ENCODE data around the gene DNER. TPM values are rescaled to one million over a fixed set of nuclear protein-coding genes. Genes with fewer than 3 reads are reported as not detected.

DNER gene
- total RNA-seq, 2 donors from 2014 or later, result 0.27 to 1.7 TPM

DNA sequence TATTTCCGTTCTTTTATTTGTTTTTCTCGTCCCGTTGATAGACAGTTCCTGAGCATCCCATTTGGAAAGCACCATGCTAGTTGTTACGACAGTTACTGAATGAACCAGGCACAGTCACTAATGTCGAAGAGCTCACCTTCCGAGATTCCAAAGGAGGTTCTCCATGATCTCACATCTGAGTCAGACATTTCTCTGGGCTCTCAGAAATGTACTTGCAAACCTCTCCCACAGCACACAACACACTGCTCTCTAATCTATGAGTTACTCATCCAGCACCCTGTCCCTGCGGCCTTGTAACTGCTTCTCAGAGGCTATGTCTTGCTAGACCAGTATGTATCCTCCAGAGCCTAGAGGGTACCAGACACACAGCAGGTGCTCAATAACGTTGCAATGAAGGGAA is 174.7 kb downstream of the DNER start:
- H3K9me3 ChIP-seq, result no peaks in the 10 kb centered on the region
- H3K4me1 ChIP-seq, result no peaks in the 10 kb centered on the region
- H3K36me3 ChIP-seq, result no peaks in the 10 kb centered on the region
- H3K27ac ChIP-seq, result no peak overlapping the region
- no peaks in the 10 kb centered on the region for H3K27me3 ChIP-seq
- H3K4me3 ChIP-seq, result no peak overlapping the region
- intact Hi-C loops (cut with DNase I), result no loop called here
- no peak for DNase-seq
- TF ChIP-seq, protein P1, sequence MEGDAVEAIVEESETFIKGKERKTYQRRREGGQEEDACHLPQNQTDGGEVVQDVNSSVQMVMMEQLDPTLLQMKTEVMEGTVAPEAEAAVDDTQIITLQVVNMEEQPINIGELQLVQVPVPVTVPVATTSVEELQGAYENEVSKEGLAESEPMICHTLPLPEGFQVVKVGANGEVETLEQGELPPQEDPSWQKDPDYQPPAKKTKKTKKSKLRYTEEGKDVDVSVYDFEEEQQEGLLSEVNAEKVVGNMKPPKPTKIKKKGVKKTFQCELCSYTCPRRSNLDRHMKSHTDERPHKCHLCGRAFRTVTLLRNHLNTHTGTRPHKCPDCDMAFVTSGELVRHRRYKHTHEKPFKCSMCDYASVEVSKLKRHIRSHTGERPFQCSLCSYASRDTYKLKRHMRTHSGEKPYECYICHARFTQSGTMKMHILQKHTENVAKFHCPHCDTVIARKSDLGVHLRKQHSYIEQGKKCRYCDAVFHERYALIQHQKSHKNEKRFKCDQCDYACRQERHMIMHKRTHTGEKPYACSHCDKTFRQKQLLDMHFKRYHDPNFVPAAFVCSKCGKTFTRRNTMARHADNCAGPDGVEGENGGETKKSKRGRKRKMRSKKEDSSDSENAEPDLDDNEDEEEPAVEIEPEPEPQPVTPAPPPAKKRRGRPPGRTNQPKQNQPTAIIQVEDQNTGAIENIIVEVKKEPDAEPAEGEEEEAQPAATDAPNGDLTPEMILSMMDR (IDR thresholded peaks at IDR 0.05), result no peak
- H3K9ac ChIP-seq (ENCODE audit: low read depth in 2 of 2, low read length in 2 of 2), result no peak overlapping the region

DNA sequence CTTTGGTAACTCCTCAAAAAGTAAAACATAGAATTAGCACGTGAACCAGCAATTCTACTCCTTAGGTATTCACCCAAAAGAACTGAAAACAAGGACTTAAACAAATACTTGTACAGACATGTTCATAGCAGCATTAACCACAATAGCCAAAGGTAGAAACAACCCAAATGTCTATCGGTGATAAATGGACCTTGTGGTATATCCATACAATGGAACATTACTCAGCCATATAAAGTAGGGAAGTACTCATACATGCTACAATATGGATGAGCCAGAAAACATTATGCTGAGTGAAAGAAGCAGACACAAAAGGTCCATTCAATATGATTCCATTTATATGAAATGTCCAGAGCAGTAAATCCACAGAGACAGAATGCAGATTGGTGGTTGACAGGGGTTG is 182.8 kb downstream of the DNER start:
- Histone ChIP-seq H3K27ac (no peak overlapping the region), H3K4me3 (no peak overlapping the region), H3K9ac (ENCODE audit: low read depth in 2 of 2, low read length in 2 of 2) (no peak overlapping the region), H3K27me3 (no peaks in the 10 kb centered on the region), H3K36me3 (no peaks in the 10 kb centered on the region), H3K9me3 (no peaks in the 10 kb centered on the region), H3K4me1 (no peaks in the 10 kb centered on the region)
- TF ChIP-seq, protein P1 (IDR thresholded peaks at IDR 0.05), result no peak
- intact Hi-C loops (cut with DNase I), result no loop called here
- DNase-seq, result no peak

DNA sequence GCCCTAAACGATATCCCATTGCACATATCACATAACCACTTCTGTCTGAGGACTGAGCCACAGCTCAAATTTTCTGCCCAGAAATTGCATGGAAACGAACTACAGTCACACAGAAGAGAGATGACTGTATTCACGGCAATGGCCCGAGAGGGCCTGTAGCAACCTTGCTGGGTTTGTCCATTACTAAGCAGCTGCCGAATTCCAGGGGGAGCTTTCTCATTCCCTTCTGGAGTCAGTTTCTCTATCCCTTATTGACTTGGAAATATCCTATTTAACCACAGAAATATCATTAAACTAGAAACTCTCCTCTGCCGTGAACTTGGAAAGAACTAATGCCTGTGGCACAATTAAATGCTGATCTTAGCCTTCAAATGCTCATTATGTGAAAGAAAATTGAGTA is 183.9 kb downstream of the DNER start:
- no peak overlapping the region for H3K27ac ChIP-seq
- H3K9ac ChIP-seq (ENCODE audit: low read depth in 2 of 2, low read length in 2 of 2), result no peak overlapping the region
- H3K4me3 ChIP-seq, result no peak overlapping the region
- H3K36me3 ChIP-seq, result no peaks in the 10 kb centered on the region
- intact Hi-C loops (cut with DNase I), result no loop called here
- no peak for DNase-seq
- H3K27me3 ChIP-seq, result no peaks in the 10 kb centered on the region
- H3K4me1 ChIP-seq, result no peaks in the 10 kb centered on the region
- TF ChIP-seq, protein P1 (IDR thresholded peaks at IDR 0.05), result no peak
- H3K9me3 ChIP-seq, result no peaks in the 10 kb centered on the region

DNA sequence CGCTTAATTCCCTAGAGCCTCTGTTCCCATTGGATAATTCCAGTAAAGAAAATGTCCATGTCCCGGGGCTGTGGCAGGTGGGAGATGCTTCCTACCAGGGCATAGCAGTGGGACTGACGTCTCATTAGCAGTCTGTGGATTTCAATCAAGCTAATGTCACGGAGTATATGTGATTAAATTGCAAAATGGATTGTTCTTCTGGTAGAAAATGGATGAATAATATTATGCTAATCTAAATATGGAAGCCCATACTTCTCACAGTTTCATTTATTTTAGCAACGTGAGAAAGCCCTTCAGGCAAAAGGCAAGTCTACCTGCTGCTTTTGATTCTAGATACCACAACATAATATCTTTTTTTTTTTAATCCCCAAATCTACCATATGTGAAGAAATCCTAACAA is 185.5 kb downstream of the DNER start:
- Histone ChIP-seq H3K9me3 (no peaks in the 10 kb centered on the region), H3K4me3 (no peak overlapping the region), H3K9ac (ENCODE audit: low read depth in 2 of 2, low read length in 2 of 2) (no peak overlapping the region), H3K36me3 (no peaks in the 10 kb centered on the region), H3K27me3 (no peaks in the 10 kb centered on the region), H3K27ac (no peak overlapping the region), H3K4me1 (no peaks in the 10 kb centered on the region)
- DNase-seq, result no peak
- TF ChIP-seq, protein P1 (IDR thresholded peaks at IDR 0.05), result no peak
- intact Hi-C loops (cut with DNase I), result no loop called here

DNA sequence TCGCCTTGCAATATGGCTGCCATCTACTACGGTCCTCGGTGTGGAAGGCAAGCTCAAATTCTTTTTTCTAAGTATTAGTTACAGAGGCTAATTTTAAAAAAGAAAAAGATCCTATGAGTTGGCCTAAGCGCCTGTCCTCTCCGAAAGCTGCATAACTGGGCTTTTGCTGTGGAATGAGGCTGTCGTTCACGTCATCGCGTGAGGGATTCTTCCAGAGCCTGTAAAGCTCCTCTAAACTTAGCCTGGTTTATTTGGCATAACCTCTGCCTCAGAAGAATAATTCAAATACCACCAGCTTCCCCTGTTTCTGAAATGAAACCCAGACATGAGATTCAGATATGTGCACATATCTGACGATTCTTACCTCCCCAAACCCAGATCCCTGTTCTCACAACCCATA is 187.4 kb downstream of the DNER start:
- Histone ChIP-seq H3K9me3 (no peaks in the 10 kb centered on the region), H3K27me3 (no peaks in the 10 kb centered on the region), H3K27ac (no peak overlapping the region), H3K4me3 (no peak overlapping the region), H3K36me3 (no peaks in the 10 kb centered on the region), H3K4me1 (no peaks in the 10 kb centered on the region), H3K9ac (ENCODE audit: low read depth in 2 of 2, low read length in 2 of 2) (no peak overlapping the region)
- DNase-seq, result no peak
- intact Hi-C loops (cut with DNase I), result no loop called here
- TF ChIP-seq, protein P1 (IDR thresholded peaks at IDR 0.05), result no peak

DNA sequence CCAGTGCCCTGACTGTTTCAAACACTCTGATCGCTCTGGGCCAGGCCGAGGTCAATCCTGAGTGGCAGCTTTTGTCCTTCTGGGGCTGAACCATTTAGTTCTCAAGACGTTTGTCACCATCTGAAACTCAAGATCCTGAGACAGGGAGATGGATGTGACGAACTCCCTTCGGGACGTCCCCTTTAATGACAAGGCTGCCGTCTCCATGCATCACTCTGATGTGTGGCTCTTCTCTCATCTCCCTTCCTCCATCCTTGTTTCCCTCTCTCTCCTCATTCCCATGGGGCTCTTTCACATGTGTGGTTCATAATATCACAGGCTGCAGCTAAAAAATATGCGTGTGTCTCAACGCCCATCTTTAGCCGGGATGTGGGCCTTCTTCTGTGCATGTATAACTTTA is 189.6 kb downstream of the DNER start:
- Histone ChIP-seq H3K9me3 (no peaks in the 10 kb centered on the region), H3K9ac (ENCODE audit: low read depth in 2 of 2, low read length in 2 of 2) (no peak overlapping the region), H3K27me3 (no peaks in the 10 kb centered on the region), H3K27ac (no peak overlapping the region), H3K4me3 (no peak overlapping the region), H3K36me3 (no peaks in the 10 kb centered on the region), H3K4me1 (no peaks in the 10 kb centered on the region)
- intact Hi-C loops (cut with DNase I), result no loop called here
- DNase-seq, result no peak
- TF ChIP-seq, protein P1 (IDR thresholded peaks at IDR 0.05), result no peak

Measured in colonic mucosa (tissue), 4 donors.